PFSK-1 (cell line): Measurements from ENCODE around the gene LTBP3.

Experiments used
- POLR2AphosphoS5 ChIP-seq: IDR thresholded peaks from 2 replicates; pipeline ENCODE4 v1.6.1; 2012; ENCODE audit warnings: low read depth, mild to moderate bottlenecking, control low read depth, low read length, moderate library complexity
- TAF1 ChIP-seq: IDR thresholded peaks from 2 replicates; pipeline ENCODE4 v1.6.1; 2012; ENCODE audit warnings: low read length, control low read depth, borderline replicate concordance; ENCODE audit not compliant: insufficient read depth

GRCh38 chr11:65530157-65530496, 28.0 kb downstream of the LTBP3 start:
- TF ChIP-seq POLR2AphosphoS5 (no peak), TAF1 (no peak)
